Lung (tissue), 12 donors: ENCODE measurements around the gene TRPC4. TPM values are rescaled to one million over a fixed set of nuclear protein-coding genes. Genes with fewer than 3 reads are reported as not detected.

Experiments used
- ATAC-seq: fragments of 200-7000 bp; cut with Tn5 transposase; one replicate; pipeline ENCODE4 v1.9.1; 2020; ENCODE audit warnings: moderate number of reproducible peaks; ENCODE audit not compliant: insufficient read depth, low FRiP score
- DNase-seq, 3 donors: peaks; one replicate each; pipeline ENCODE4 v3.0.0-alpha.2; 2013 to 2017
- H3K27ac ChIP-seq, 2 donors: one replicate each; pipeline ENCODE4 v1.5.1; 2013; ENCODE audit warnings: mild to moderate bottlenecking in 2 of 2, moderate library complexity in 2 of 2, control low read depth in 1 of 2, inconsistent platforms in 1 of 2, low read depth in 1 of 2, low read length in 1 of 2
- H3K27me3 ChIP-seq, 3 donors: one replicate each; pipeline ENCODE4 v1.5.1; 2013; ENCODE audit warnings: low read length in 2 of 3; ENCODE audit not compliant: control insufficient read depth in 3 of 3, insufficient read depth in 3 of 3
- H3K36me3 ChIP-seq, 4 donors: one replicate each; pipeline ENCODE4 v1.5.1; 2013; ENCODE audit warnings: low read length in 4 of 4, mild to moderate bottlenecking in 1 of 4, moderate library complexity in 1 of 4; ENCODE audit not compliant: control insufficient read depth in 4 of 4, insufficient read depth in 4 of 4
- H3K4me1 ChIP-seq, 5 donors: one replicate each; pipeline ENCODE4 v1.5.1; 2013; ENCODE audit warnings: low read length in 5 of 5, mild to moderate bottlenecking in 2 of 5, moderate library complexity in 1 of 5; ENCODE audit not compliant: control insufficient read depth in 5 of 5, insufficient read depth in 5 of 5
- H3K4me3 ChIP-seq: one replicate; pipeline ENCODE4 v1.5.1; 2013; ENCODE audit warnings: mild to moderate bottlenecking, control low read depth, moderate library complexity
- H3K9ac ChIP-seq, 2 donors: one replicate each; pipeline ENCODE4 v1.5.1; 2013; ENCODE audit warnings: low read length in 2 of 2, control low read depth in 1 of 2; ENCODE audit not compliant: insufficient read depth in 1 of 2
- H3K9me3 ChIP-seq, 4 donors: one replicate each; pipeline ENCODE4 v1.5.1; 2013; ENCODE audit warnings: low read length in 3 of 4, mild to moderate bottlenecking in 1 of 4, moderate library complexity in 1 of 4; ENCODE audit not compliant: control insufficient read depth in 4 of 4, insufficient read depth in 3 of 4
- CTCF ChIP-seq: IDR thresholded peaks from 2 replicates; pipeline ENCODE4 v1.5.1; 2012; ENCODE audit warnings: mild to moderate bottlenecking; ENCODE audit errors: control extremely low read depth, extremely low read depth
- WGBS, 2 donors: extraction: QIAGEN DNeasy Blood & Tissue Kit; methylation state at CpG; one replicate each; pipeline ENCODE4 v1.1.7; 2013; 5-methylcytosine and 5-hydroxymethylcytosine counted together
- polyA plus RNA-seq, 2 donors: library from polyadenylated mRNA; stranded (reverse); fragments of 200-250 nt; gene quantifications; one replicate each; pipeline ENCODE4 v1.2.1, GENCODE V29; 2013
- total RNA-seq, 2 donors: library from RNA; depleted of rRNA in 1 of 2; stranded (reverse); fragments of >200 nt in 1 of 2; gene quantifications; one replicate each; pipeline ENCODE4 v1.2.1, GENCODE V29; 2014 to 2021
- donor health status: control.
- donor health status: control.
- donor health status: Bipolar disorder and iron deficiency.
- donor health status: healthy.
- donor health status: DM: yes; HTN: yes; CAD: no.

Gene TRPC4
- total and polyA plus RNA-seq, 4 donors, result 0.28 to 3.1 (median 0.94) TPM

- 80 to 83% methylated on average over 1 of the region's 1 CpG for WGBS, 2 donors
- no peaks in the 10 kb centered on the region for H3K36me3 ChIP-seq
Observed at GRCh38 chr13:37669845-37670244, 199.7 kb downstream of the TRPC4 start.

GRCh38 chr13:37667702-37668101, 201.9 kb downstream of the TRPC4 start:
- no peaks in the 10 kb centered on the region for H3K27me3 ChIP-seq
- ATAC-seq (no peak), DNase-seq (no peak)
- H3K9ac ChIP-seq, result no peak overlapping the region
- WGBS, 2 donors, result 68 to 74% methylated on average over 3 of the region's 3 CpGs
- no peaks in the 10 kb centered on the region for H3K9me3 ChIP-seq
- H3K4me1 ChIP-seq, result peaks cover 0 to under 1% (median 0%) of the 10 kb centered on the region in 5 donors
- no peaks in the 10 kb centered on the region for H3K36me3 ChIP-seq
- TF ChIP-seq CTCF, result no peak
- H3K27ac ChIP-seq, result no peak overlapping the region
- H3K4me3 ChIP-seq, result no peak overlapping the region

More at GRCh38 chr13:37669845-37670244, 199.7 kb downstream of the TRPC4 start:
- Histone ChIP-seq H3K4me3 (no peak overlapping the region), H3K4me1 (no peaks in the 10 kb centered on the region), H3K9me3 (no peaks in the 10 kb centered on the region), H3K9ac (no peak overlapping the region), H3K27ac (no peak overlapping the region), H3K27me3 (no peaks in the 10 kb centered on the region)
- no peak for TF ChIP-seq CTCF
- ATAC-seq (no peak), DNase-seq (no peak)

- WGBS, 2 donors, result 60 to 69% methylated on average over 2 of the region's 2 CpGs
- H3K27me3 ChIP-seq, result no peaks in the 10 kb centered on the region
- no peak for DNase-seq
Observed at GRCh38 chr13:37666036-37666435, 203.5 kb downstream of the TRPC4 start.

More at GRCh38 chr13:37666036-37666435, 203.5 kb downstream of the TRPC4 start:
- TF ChIP-seq CTCF, result no peak
- Histone ChIP-seq H3K36me3 (no peaks in the 10 kb centered on the region), H3K4me1 (peaks cover 0 to 2% (median 0%) of the 10 kb centered on the region in 5 donors), H3K9ac (no peak overlapping the region), H3K9me3 (no peaks in the 10 kb centered on the region), H3K4me3 (no peak overlapping the region), H3K27ac (no peak overlapping the region)
- no peak for ATAC-seq
